ENCODE data around the gene CCDC183.

- TF ChIP-seq SUZ12 (IDR thresholded peaks at IDR 0.05; ENCODE audit: extremely low read depth, insufficient read depth, insufficient read length) (no peak), YY1 (IDR thresholded peaks at IDR 0.05; ENCODE audit: insufficient read depth, insufficient read length) (no peak)
These were observed 7.7 kb downstream of the CCDC183 start for GRCh38 chr9:136803551-136804508.
